ENCODE results near the gene TUSC2. TPM values are rescaled to one million over a fixed set of nuclear protein-coding genes. Genes with fewer than 3 reads are reported as not detected.
A peak's percentile ranks its signal among the peaks of the same experiment; 100 is the strongest.

The TUSC2 gene
- total and polyA plus RNA-seq, 9 of the 15 experiments (the other 6 are each of a cell fraction or from before 2014, with no cell fraction given), result 2.8 to 67.5 (median 25.8) TPM

- TF ChIP-seq ZNF449 (CRISPR knock-in tag; IDR thresholded peaks at IDR 0.05), result no peak
- peak; percentile 85 for TF ChIP-seq NFIC (IDR thresholded peaks at IDR 0.05)
- TF ChIP-seq ZBTB7A (IDR thresholded peaks at IDR 0.05; ENCODE audit: borderline replicate concordance, control insufficient read depth, low read depth, low read length), result 0 out of 2 replicates have a peak, but pooled peaks have one; percentile 33
- Histone ChIP-seq H3K27ac (ENCODE audit: extremely low read depth, low read depth, low read length) (no peak overlapping the region), H2AFZ (ENCODE audit: low read depth, low read length) (no peak overlapping the region), H3K36me3 (ENCODE audit: control insufficient read depth, insufficient read depth, low read length) (no peaks in the 10 kb centered on the region), H3K4me3 (no peak overlapping the region), H3K9ac (ENCODE audit: insufficient read depth in 1 of 2, low read depth in 2 of 2, low read length in 2 of 2) (peak overlapping the region in 1 of 2 experiments; percentile 71; a peak in 2 of 4 replicates), H3K9me3 (replicated peaks; ENCODE audit: control insufficient read depth, insufficient read depth, low read depth, low read length) (no peaks in the 10 kb centered on the region), H3K4me1 (replicated peaks in 1 of 2; ENCODE audit: control insufficient read depth in 2 of 2, insufficient read depth in 2 of 2, low read length in 2 of 2) (peaks cover 13 to 41% of the 10 kb centered on the region in 2 experiments; a peak in 4 of 5 replicates), H3K9me1 (ENCODE audit: control insufficient read depth, insufficient read depth, low read length) (no peaks in the 10 kb centered on the region), H3K4me2 (ENCODE audit: insufficient read depth, low read length) (no peak overlapping the region), H3K79me2 (ENCODE audit: control insufficient read depth, insufficient read depth, low read length) (no peaks in the 10 kb centered on the region), H3K27me3 (ENCODE audit: control insufficient read depth in 2 of 2, insufficient read depth in 2 of 2, low read length in 2 of 2) (no peaks in the 10 kb centered on the region), H4K20me1 (replicated peaks; ENCODE audit: control insufficient read depth, insufficient read depth, low read length) (no peaks in the 10 kb centered on the region)
- DNase-seq (ENCODE audit: extremely low read depth in 1 of 4, low spot score in 3 of 4) (peak; percentile 60 to 70 (median 66)), FAIRE-seq (peak; percentile 78), ATAC-seq (peak; percentile 69)
- BruUV-seq (replicated peaks), result no TSS peak
- intact Hi-C loops (cut with micrococcal nuclease), result loop anchor here (5.0 kb wide), 1 partner anchor 170 kb away; no protein-coding TSS in a partner anchor
- ChIA-PET CTCF (ENCODE audit: low intra/inter-chr PET ratio) (no interaction called here), POLR2A (no interaction called here)
- 6% methylated on average over 8 of the region's 8 CpGs for WGBS (ENCODE audit: insufficient coverage, low coverage, missing lambda C conversion rate)
- in situ Hi-C loops (cut with MboI), result no loop called here
These were observed 44.3 kb upstream of the TUSC2 start for GRCh38 chr3:50372349-50372748.
